ENCODE data around the gene ZFAND6.
A peak's percentile ranks its signal among the peaks of the same experiment; 100 is the strongest.

The ZFAND6 gene

GRCh38 chr15:80151576-80151975 lies 92.1 kb downstream of the ZFAND6 start:
- DNase-seq (ENCODE audit: low spot score): no peak

GRCh38 chr15:80152180-80152895 lies 92.9 kb downstream of the ZFAND6 start:
- peak; percentile 89 for DNase-seq (ENCODE audit: low spot score)

- peak; percentile 44 for DNase-seq (ENCODE audit: low spot score)
These were observed 93.7 kb downstream of the ZFAND6 start, which contains the start of gene FAH for GRCh38 chr15:80152896-80153876. TSS of gene FAH (plus strand) at chr15:80152999. CDS start at chr15:80153055, 56 bp downstream.

DNA sequence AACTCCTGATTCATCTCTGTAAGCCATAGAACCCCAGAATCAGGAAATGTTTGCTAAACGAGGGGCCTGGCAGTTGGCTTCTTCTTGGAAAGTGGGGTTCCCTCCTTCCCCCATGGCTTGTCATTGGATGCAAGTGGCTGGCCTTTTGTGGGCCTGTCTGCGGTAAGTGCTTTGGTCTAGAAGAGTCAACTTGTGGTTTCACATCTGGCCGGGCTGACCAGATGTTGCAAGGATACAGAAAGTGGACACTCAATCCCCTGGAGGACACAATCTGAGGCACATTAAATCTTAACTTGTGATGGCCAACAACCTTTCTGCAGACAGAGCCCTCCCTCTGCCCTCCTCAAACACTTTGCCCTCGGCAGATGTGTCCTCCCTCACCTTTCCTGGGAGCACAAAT lies 94.4 kb downstream of the ZFAND6 start:
- no peak for DNase-seq (ENCODE audit: low spot score)

GRCh38 chr15:80154336-80154735 lies 94.9 kb downstream of the ZFAND6 start:
- no peak for DNase-seq (ENCODE audit: low spot score)

GRCh38 chr15:80155001-80155377 lies 95.5 kb downstream of the ZFAND6 start:
- DNase-seq (ENCODE audit: low spot score): no peak

DNA sequence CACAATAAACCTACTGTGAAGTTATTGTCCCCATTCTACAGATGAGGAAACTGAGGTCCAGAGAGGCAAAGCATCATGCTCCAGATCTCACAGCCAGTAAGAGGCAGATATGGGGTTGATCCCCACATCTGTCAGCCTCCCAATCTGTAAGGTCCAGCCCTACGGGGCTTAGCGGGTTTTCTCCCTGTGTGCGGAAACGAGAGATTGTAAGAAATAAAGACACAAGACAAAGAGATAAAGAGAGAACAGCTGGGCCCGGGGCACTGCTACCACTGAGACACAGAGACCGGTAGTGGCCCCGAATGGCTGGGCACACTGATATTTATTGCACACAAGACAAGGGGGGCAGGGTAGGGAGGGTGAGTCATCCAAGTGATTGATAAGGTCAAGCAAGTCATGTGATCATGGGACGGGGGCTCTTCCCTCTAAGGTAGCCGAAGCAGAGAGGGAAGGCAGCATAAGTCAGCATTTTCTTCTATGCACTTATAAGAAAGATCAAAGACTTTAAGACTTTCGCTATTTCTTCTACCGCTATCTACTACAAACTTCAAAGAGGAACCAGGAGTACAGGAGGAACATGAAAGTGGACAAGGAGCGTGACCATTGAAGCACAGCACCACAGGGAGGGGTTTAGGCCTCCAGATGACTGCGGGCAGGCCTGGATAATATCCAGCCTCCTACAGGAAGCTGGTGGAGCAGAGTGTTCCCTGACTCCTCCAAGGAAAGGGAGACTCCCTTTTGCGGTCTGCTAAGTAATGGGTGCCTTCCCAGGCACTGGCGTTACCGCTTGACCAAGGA lies 96.1 kb downstream of the ZFAND6 start:
- DNase-seq (ENCODE audit: low spot score): peak; percentile 11

- DNase-seq (ENCODE audit: low spot score): no peak
These were observed 96.8 kb downstream of the ZFAND6 start for GRCh38 chr15:80156176-80156720.

- no peak for DNase-seq (ENCODE audit: low spot score)
These were observed 97.7 kb downstream of the ZFAND6 start for GRCh38 chr15:80157215-80157614.

DNA sequence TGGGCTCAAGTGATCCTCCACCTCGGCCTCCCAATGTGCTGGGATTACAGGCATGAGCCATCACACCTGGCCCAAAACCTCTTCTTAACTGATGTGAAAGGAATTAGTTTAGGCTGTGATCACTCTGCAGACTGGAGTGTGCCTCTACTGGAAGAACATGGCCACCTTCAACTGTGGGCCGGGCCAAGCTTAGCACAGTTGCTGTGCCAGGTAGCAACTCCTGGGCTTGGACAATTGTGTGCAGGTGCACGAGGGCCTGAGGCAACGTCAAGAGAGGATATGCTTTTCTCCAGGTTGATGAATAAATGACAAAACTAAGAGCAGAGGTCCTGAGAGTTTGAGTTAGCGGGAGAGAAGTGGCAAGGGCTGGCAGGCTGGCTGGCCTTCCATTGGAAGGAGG lies 99.8 kb downstream of the ZFAND6 start:
- DNase-seq (ENCODE audit: low spot score): no peak

- DNase-seq (ENCODE audit: low spot score): no peak
These were observed 100.5 kb downstream of the ZFAND6 start for GRCh38 chr15:80159811-80160569.

- DNase-seq (ENCODE audit: low spot score): peak; percentile 39
These were observed 101.2 kb downstream of the ZFAND6 start for GRCh38 chr15:80160570-80161156.

- no peak for DNase-seq (ENCODE audit: low spot score)
These were observed 102.1 kb downstream of the ZFAND6 start for GRCh38 chr15:80161468-80162016.

DNA sequence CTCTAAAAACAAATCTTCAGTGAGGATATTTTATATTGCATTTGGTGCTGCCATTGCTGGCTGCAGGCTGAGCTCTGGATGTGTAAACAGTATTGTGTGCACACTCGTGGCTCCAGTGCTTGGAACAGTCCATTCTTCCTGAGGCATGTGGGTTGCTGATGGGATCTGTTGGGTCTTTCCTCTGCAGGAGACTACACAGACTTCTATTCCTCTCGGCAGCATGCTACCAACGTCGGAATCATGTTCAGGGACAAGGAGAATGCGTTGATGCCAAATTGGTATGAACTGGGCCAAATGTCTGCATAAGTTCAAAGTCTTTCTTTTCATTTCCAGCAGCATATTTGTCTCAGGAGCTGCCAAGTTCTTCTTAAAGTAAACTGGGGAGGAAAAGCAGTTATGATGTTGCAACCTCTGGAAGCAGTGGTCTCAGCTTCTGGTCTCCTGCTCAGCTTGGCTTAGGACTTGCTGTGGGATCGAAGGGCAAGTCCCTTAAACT lies 102.6 kb downstream of the ZFAND6 start:
- no peak for DNase-seq (ENCODE audit: low spot score)

DNA sequence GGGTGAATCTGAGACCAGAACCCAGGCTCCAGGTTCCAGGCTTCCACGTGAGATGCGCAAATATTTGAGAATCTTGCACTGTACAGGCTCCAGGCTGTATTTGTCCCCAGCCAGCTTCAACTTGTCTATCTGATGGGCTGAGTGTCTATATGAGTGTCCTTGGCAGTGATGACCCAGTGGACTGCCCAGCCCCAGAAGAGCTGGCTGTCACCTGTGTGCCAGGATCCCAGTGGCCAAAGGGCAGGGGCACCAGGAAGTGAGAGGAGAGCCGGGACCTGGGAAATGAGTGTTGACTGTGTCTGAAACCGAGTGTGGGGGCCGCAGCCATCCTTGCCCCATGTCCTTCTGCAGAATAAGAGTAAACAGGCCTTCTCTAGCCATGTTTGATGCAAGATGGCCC lies 103.7 kb downstream of the ZFAND6 start:
- no peak for DNase-seq (ENCODE audit: low spot score)

DNA sequence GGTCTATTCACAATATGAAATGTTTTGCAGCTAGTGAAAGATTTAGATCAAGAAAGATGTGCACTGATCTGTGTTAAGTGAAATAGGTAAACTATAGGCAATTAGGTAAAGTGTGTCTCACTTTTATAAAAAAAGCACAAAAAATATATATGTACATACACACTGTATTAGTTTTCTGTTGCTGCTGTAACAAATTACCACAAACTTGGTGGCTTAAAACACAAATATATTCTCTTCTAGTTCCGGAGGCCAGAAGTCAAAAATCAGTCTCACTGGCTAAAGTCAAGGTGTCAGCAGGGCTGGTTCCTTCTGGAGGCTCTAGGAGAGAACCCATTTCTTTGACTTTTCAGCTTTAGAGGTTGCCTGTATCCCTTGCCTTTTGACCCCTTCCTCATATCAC lies 104.4 kb downstream of the ZFAND6 start:
- no peak for DNase-seq (ENCODE audit: low spot score)

DNA sequence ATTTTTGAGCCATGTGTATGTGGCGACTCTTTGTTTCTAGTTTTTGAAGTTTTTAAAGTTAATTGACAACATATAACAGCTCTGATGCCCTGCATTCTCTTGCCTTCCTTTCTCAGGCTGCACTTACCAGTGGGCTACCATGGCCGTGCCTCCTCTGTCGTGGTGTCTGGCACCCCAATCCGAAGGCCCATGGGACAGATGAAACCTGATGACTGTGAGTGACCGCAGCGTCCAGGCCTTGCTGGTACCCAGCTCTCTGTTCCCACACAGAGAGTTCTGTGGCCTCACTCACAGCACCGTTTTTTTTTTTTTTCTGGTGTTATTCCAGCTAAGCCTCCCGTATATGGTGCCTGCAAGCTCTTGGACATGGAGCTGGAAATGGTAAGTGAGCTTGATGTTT lies 108.5 kb downstream of the ZFAND6 start:
- no peak for DNase-seq (ENCODE audit: low spot score)

DNA sequence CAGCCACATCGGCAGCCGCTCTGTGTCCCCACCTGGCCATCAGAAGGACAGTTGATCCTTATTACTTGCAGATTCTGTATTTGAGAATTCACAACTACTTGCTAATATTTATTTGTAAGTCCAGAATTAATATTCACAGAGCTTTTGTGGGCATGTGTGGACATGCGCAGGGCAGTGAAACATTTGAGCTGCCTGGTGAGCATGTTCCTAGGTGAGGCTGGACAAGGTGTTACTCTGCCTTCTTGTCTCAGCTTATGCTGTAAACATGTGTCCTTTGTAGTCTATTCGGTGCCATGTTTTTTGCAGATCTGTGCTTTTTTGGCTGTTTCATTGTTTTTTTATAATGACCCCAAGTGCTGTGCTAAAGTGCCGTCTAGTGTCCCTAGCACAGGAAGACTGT lies 108.9 kb downstream of the ZFAND6 start:
- DNase-seq (ENCODE audit: low spot score): no peak

DNA sequence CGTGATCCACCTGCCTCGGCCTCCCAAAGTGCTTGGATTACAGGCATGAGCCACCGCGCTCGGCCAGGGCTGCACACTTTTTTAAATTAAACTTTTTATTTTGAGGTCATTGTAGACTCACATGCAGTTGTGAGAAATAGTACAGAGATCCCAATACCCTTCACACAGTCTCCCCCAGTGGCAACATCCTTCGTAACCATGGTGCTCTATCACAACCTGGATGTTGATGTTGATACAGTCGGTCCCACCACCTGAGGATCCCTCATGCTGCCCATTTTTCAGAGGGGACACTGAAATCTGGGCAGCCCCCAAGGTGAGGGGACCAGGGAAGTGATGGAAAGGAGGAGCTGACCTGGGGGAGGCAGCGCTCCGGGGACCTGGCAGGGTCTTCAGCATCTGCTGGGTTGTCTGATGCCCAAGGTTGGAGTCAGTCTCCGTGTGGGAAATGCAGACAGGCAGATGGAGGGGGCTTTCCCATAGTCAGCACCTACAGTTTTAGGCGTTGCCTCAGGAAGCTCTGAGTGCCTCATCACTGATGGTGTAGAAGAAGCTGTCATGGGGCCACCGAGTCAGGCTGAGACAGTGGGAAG lies 110.4 kb downstream of the ZFAND6 start:
- no peak for DNase-seq (ENCODE audit: low spot score)

DNA sequence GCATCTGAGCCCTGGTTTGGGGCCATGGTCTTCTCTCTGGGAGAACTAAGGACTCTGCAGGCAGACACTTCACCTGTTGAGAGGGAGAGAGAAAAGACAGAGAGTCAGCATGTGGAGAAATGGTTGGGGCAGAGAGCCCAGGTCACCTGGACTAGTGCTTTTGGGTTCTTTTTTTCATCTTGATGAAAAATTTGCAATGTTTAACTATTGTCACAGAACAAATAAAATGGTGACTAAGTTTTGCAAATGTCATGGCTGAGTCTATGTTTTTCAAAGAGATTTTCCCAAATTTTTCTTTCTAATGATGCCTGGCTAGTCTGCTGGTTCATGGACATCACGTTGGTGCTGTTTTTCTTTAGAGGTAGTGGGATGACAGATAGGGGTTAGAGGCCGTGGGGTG lies 111.1 kb downstream of the ZFAND6 start:
- DNase-seq (ENCODE audit: low spot score): no peak

Data from SW480 (cell line).